H9 (cell line): ENCODE results near the gene PSMD6. TPM values are rescaled to one million over a fixed set of nuclear protein-coding genes. Genes with fewer than 3 reads are reported as not detected.
A peak's percentile ranks its signal among the peaks of the same experiment; 100 is the strongest.

Experiments used
- DNase-seq: peaks from one replicate; pipeline ENCODE4 v3.0.0-alpha.2; 2017
- H2AFZ ChIP-seq: one replicate; pipeline ENCODE4 v1.6.1; 2013; ENCODE audit warnings: mild to moderate bottlenecking, low read length, control low read depth, moderate library complexity
- H2AK5ac ChIP-seq: 2 replicates; pipeline ENCODE4 v1.6.1; 2013; ENCODE audit warnings: low read length, control low read depth, mixed read lengths; ENCODE audit not compliant: insufficient read length
- H2BK120ac ChIP-seq: one replicate; pipeline ENCODE4 v1.6.1; 2013; ENCODE audit warnings: low read depth, mild to moderate bottlenecking, low read length, control low read depth, inconsistent platforms; ENCODE audit not compliant: poor library complexity, severe bottlenecking
- H2BK12ac ChIP-seq: 2 replicates; pipeline ENCODE4 v1.6.1; 2013; ENCODE audit warnings: low read length, control low read depth, mixed read lengths, low read depth; ENCODE audit not compliant: insufficient read length
- H2BK15ac ChIP-seq: 2 replicates; pipeline ENCODE4 v1.6.1; 2013; ENCODE audit warnings: low read depth, low read length, control low read depth
- H2BK20ac ChIP-seq: one replicate; pipeline ENCODE4 v1.6.1; 2013; ENCODE audit warnings: low read depth, mild to moderate bottlenecking, low read length, control low read depth, inconsistent platforms; ENCODE audit not compliant: poor library complexity, severe bottlenecking
- H2BK5ac ChIP-seq: 2 replicates; pipeline ENCODE4 v1.6.1; 2013; ENCODE audit warnings: low read length, control low read depth, mixed read lengths; ENCODE audit not compliant: insufficient read length
- H3K14ac ChIP-seq: 2 replicates; pipeline ENCODE4 v1.6.1; 2013; ENCODE audit warnings: low read length, control low read depth; ENCODE audit not compliant: insufficient read depth
- H3K18ac ChIP-seq: 2 replicates; pipeline ENCODE4 v1.6.1; 2013; ENCODE audit warnings: low read depth, mild to moderate bottlenecking, mixed read lengths, low read length, control low read depth; ENCODE audit not compliant: insufficient read length
- H3K23ac ChIP-seq: 2 replicates; pipeline ENCODE4 v1.6.1; 2013; ENCODE audit warnings: low read length, control low read depth, mixed read lengths, low read depth; ENCODE audit not compliant: insufficient read length
- H3K23me2 ChIP-seq: 2 replicates; pipeline ENCODE4 v1.6.1; 2013; ENCODE audit warnings: low read depth, mild to moderate bottlenecking, mixed read lengths, low read length, control low read depth; ENCODE audit not compliant: insufficient read length, poor library complexity, severe bottlenecking
- H3K27ac ChIP-seq: 2 replicates; pipeline ENCODE4 v1.5.1; 2013; ENCODE audit warnings: low read length, control low read depth, mixed read lengths, low read depth; ENCODE audit not compliant: insufficient read length
- H3K27me3 ChIP-seq: 2 replicates; pipeline ENCODE4 v1.6.1; 2013; ENCODE audit warnings: low read length, control low read depth, inconsistent platforms; ENCODE audit not compliant: insufficient read depth
- H3K4ac ChIP-seq: 2 replicates; pipeline ENCODE4 v1.6.1; 2013; ENCODE audit warnings: low read depth, mild to moderate bottlenecking, control low read depth, inconsistent platforms, low read length, moderate library complexity
- H3K4me1 ChIP-seq: 2 replicates; pipeline ENCODE4 v1.6.1; 2013; ENCODE audit warnings: low read length, control low read depth, inconsistent platforms; ENCODE audit not compliant: insufficient read depth
- H3K4me2 ChIP-seq: 2 replicates; pipeline ENCODE4 v1.6.1; 2013; ENCODE audit warnings: low read length, control low read depth, mixed read lengths; ENCODE audit not compliant: insufficient read length, insufficient read depth
- H3K56ac ChIP-seq: 2 replicates; pipeline ENCODE4 v1.6.1; 2013; ENCODE audit warnings: low read depth, mild to moderate bottlenecking, mixed read lengths, low read length, control low read depth; ENCODE audit not compliant: insufficient read length
- H3K79me1 ChIP-seq: 2 replicates; pipeline ENCODE4 v1.6.1; 2013; ENCODE audit warnings: low read depth, mild to moderate bottlenecking, moderate library complexity, low read length, control low read depth, inconsistent platforms; ENCODE audit not compliant: insufficient read depth, poor library complexity, severe bottlenecking
- H3K79me2 ChIP-seq: 2 replicates; pipeline ENCODE4 v1.6.1; 2013; ENCODE audit warnings: low read length, control low read depth, inconsistent platforms; ENCODE audit not compliant: insufficient read depth
- H3K9ac ChIP-seq: 2 replicates; pipeline ENCODE4 v1.6.1; 2013; ENCODE audit warnings: low read length, control low read depth, mixed read lengths; ENCODE audit not compliant: insufficient read length; ENCODE audit errors: extremely low read depth
- H3K9me3 ChIP-seq: one replicate; pipeline ENCODE4 v1.6.1; 2013; ENCODE audit warnings: low read depth, low read length, inconsistent platforms; ENCODE audit not compliant: control insufficient read depth
- H3T11ph ChIP-seq: one replicate; pipeline ENCODE4 v1.6.1; 2013; ENCODE audit warnings: mild to moderate bottlenecking, low read length, control low read depth, inconsistent platforms
- H4K20me1 ChIP-seq: one replicate; pipeline ENCODE4 v1.6.1; 2013; ENCODE audit not compliant: control insufficient read depth, insufficient read length, insufficient read depth
- H4K5ac ChIP-seq: 2 replicates; pipeline ENCODE4 v1.6.1; 2013; ENCODE audit warnings: low read depth, mild to moderate bottlenecking, mixed read lengths, low read length, control low read depth; ENCODE audit not compliant: insufficient read length
- H4K8ac ChIP-seq: replicated peaks from 2 replicates; pipeline ENCODE4 v1.6.1; 2013; ENCODE audit warnings: low read length, control low read depth, mixed read lengths, low read depth; ENCODE audit not compliant: insufficient read length
- H4K91ac ChIP-seq: 2 replicates; pipeline ENCODE4 v1.6.1; 2013; ENCODE audit warnings: low read depth, mild to moderate bottlenecking, moderate library complexity, mixed read lengths, low read length, control low read depth; ENCODE audit not compliant: insufficient read length
- H3K27ac Mint-ChIP-seq, 3 experiments: 2 replicates in 2 of 3; 3 replicates in 1 of 3; pipeline ENCODE4 v1.8.0; 2020 to 2021; ENCODE audit warnings: mixed read lengths in 3 of 3, mild to moderate bottlenecking in 1 of 3, moderate library complexity in 1 of 3
- H3K27me3 Mint-ChIP-seq: 2 replicates; pipeline ENCODE4 v1.8.0; 2021; ENCODE audit warnings: low read depth, mild to moderate bottlenecking, moderate library complexity, mixed read lengths
- H3K36me3 Mint-ChIP-seq, 3 experiments: 2 replicates in 2 of 3; 3 replicates in 1 of 3; pipeline ENCODE4 v1.8.0; 2020 to 2021; ENCODE audit warnings: low read depth in 3 of 3, mixed read lengths in 3 of 3; ENCODE audit not compliant: insufficient read depth in 1 of 3
- H3K4me1 Mint-ChIP-seq, 2 experiments: 2 replicates each; pipeline ENCODE4 v1.8.0; 2020; ENCODE audit warnings: mixed read lengths in 2 of 2
- H3K4me3 Mint-ChIP-seq, 2 experiments: 2 replicates in 1 of 2; 3 replicates in 1 of 2; pipeline ENCODE4 v1.8.0; 2020 to 2021; ENCODE audit warnings: mild to moderate bottlenecking in 2 of 2, mixed read lengths in 2 of 2, moderate library complexity in 1 of 2
- H3K9me3 Mint-ChIP-seq, 2 experiments: 2 replicates in 1 of 2; 3 replicates in 1 of 2; pipeline ENCODE4 v1.8.0; 2020; ENCODE audit warnings: mild to moderate bottlenecking in 2 of 2, mixed read lengths in 2 of 2, moderate library complexity in 1 of 2
- WGBS: extraction: QIAGEN DNeasy Blood & Tissue Kit; methylation state at CpG from one replicate; pipeline ENCODE4 v1.1.7; 2013; ENCODE audit warnings: missing lambda C conversion rate, low lambda C conversion rate, mixed read lengths; ENCODE audit not compliant: insufficient read length; ENCODE audit errors: extremely low coverage; 5-methylcytosine and 5-hydroxymethylcytosine counted together
- total RNA-seq: library from RNA; stranded (reverse); gene quantifications from 2 replicates; pipeline ENCODE4 v1.2.1, GENCODE V29; 2021
- TF ChIP-seq, protein P1 (sequence below): fragments of 200-600 bp; sonication (generic); conservative IDR thresholded peaks from 3 replicates; pipeline ENCODE4 v1.8.0; 2021; ENCODE audit warnings: antibody characterized with exemption, mild to moderate bottlenecking

The PSMD6 gene
- total RNA-seq, 1 experiment from 2014 or later = 112 TPM

DNA sequence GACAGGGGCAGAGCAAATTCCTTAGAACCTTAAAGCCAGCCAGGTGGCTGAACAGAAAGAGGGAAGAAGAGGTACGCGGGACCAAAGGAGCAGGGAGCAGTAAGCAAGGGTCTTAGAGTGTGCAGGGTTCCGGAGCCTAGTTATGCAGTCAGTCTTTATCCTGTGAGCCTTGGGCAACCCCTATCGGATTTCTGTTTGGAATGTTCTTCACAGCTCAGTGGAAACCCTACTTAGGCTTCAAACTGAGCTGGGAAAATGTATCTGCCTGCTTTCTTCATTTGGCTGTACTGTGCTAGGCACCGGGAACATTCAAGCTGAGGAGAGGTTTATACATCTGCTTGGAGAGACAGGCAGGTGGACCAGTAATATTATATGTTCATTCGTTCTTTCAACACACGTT is 37.1 kb downstream of the PSMD6 start:
- Histone ChIP-seq H4K5ac (no peak overlapping the region), H3K27ac (no peak overlapping the region), H4K8ac (no peak overlapping the region), H3K18ac (no peak overlapping the region), H3K56ac (no peak overlapping the region), H2BK120ac (no peak overlapping the region), H2BK5ac (no peak overlapping the region), H3K9ac (no peak overlapping the region), H3K79me1 (no peaks in the 10 kb centered on the region), H3K23ac (no peak overlapping the region), H4K20me1 (no peaks in the 10 kb centered on the region), H2BK12ac (no peak overlapping the region), H3K79me2 (no peaks in the 10 kb centered on the region), H3K9me3 (no peaks in the 10 kb centered on the region), H3T11ph (no peak overlapping the region), H3K4me2 (no peak overlapping the region), H4K91ac (no peak overlapping the region), H3K4ac (no peak overlapping the region), H2AK5ac (no peak overlapping the region), H2AFZ (no peak overlapping the region), H3K14ac (no peak overlapping the region), H3K27me3 (no peaks in the 10 kb centered on the region), H3K23me2 (no peaks in the 10 kb centered on the region), H2BK20ac (no peak overlapping the region), H2BK15ac (no peak overlapping the region), H3K4me1 (peaks cover 2% of the 10 kb centered on the region; the same call in 1 of the 2 replicates)
- DNase-seq = no peak
- H3K9me3 Mint-ChIP-seq = no peaks in the 10 kb centered on the region
- H3K36me3 Mint-ChIP-seq = peaks cover 1 to 36% (median 35%) of the 10 kb centered on the region in 3 experiments; a peak in 6 of 7 replicates
- H3K27ac Mint-ChIP-seq = 0 out of 7 replicates have a peak overlapping the region, but pooled peaks of 1 of the 3 experiments have one; percentile 26
- no peaks in the 10 kb centered on the region for H3K27me3 Mint-ChIP-seq
- H3K4me1 Mint-ChIP-seq = peaks cover 2% of the 10 kb centered on the region in 2 experiments; a peak in 2 of 4 replicates
- TF ChIP-seq, protein P1, sequence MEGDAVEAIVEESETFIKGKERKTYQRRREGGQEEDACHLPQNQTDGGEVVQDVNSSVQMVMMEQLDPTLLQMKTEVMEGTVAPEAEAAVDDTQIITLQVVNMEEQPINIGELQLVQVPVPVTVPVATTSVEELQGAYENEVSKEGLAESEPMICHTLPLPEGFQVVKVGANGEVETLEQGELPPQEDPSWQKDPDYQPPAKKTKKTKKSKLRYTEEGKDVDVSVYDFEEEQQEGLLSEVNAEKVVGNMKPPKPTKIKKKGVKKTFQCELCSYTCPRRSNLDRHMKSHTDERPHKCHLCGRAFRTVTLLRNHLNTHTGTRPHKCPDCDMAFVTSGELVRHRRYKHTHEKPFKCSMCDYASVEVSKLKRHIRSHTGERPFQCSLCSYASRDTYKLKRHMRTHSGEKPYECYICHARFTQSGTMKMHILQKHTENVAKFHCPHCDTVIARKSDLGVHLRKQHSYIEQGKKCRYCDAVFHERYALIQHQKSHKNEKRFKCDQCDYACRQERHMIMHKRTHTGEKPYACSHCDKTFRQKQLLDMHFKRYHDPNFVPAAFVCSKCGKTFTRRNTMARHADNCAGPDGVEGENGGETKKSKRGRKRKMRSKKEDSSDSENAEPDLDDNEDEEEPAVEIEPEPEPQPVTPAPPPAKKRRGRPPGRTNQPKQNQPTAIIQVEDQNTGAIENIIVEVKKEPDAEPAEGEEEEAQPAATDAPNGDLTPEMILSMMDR = no peak
- WGBS = no CpG with 5 or more reads among the region's 7 CpGs
- H3K4me3 Mint-ChIP-seq = no peak overlapping the region
